NCI-H2081 (cell line): Measurements from ENCODE around the gene PTGDR2.

ENCODE experiments used
- DNase-seq, 2 experiments: peaks; one replicate each; lab custom pipeline; 2025; lab: John Stamatoyannopoulos, UW

PTGDR2 gene

DNA sequence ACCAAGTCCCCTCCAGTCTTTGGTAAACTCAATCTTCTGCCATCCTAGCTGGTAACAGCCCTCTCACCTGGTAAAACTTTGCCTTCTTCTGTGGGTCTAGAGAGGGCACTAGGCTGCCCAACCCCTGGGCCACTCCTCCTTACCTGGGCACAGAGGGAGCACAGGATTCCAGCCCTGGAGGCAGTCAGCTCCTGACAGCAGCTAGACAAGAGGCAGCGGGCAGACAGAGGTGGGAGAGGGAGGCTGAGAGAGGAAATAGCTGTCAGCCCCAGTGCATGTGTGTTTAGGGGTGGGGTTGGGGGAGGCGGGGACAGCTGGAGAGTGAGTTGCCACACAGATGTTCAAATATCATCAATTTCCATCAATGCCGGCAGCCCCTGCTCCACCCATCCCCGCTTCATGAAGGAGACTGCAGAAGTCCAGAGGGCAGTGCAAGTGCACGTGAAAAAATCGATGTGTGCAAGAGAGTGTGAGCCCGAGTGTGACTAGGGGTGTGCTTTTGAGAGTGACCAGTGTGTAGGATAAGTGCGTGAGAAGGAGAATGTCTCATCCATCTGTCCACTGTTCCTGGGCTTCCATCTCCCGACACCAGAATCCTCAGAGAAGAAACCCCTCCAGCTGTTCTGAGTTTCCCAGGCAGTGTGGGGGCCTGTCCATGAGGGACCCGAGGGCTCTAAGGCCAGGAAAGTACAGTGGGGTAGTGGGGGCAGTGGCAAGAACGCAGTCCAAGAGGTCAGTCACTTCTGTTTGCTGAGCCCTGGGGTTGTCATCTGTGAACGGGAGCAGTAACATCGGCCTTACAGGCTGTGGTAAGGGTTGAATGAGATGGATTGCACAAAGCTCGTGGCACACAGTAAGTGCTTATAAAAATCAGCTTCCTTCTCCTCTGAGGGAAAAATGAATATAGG is at the start of gene PTGDR2:
Gene PTGDR2, minus strand, starts transcription at position 225 of the 908 bp plus-strand sequence. CDS start 2,228 bp downstream, outside the sequence.
- peak in 1 of 2 experiments; percentile 18 for DNase-seq

DNA sequence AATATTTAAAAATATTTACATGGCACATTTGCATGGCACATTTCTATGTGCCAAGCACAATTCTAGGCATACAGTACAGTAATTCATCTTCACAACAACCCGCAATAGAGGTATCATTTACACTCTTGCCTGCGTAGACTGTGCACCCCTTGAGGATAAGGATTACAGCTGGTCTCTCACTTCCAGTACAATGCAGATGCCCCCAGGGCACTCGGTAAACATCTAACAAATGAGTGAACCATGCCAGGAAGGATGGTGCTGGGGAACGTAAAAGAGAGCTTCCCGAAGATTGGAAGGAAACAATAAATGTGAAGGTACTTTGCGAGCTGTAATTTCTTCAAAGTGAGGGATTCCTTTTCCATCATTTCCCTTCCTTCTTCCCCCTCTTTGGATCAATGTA is 49.3 kb upstream of the PTGDR2 start:
- DNase-seq, result peak in 1 of 2 experiments; percentile 70

DNA sequence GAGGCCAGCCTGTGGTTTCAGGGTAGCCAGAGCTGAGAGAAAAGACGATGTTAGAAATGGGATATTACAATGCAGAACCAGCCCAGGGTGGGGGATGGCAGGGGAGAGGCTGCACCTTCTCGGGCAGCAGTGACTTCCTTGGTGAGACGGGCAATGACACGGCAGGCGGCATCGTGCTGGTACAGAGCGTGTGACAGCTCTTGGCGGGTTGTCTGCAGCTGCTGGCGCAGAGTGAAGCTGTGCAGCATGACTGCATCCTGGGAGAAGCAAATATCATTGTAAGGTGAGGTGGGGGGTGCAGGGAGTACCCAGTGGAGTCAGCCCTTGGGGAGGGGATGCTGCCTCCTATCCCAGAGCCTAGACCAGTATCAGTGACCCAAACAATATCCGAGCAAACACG is 46.9 kb upstream of the PTGDR2 start:
- no peak for DNase-seq

DNA sequence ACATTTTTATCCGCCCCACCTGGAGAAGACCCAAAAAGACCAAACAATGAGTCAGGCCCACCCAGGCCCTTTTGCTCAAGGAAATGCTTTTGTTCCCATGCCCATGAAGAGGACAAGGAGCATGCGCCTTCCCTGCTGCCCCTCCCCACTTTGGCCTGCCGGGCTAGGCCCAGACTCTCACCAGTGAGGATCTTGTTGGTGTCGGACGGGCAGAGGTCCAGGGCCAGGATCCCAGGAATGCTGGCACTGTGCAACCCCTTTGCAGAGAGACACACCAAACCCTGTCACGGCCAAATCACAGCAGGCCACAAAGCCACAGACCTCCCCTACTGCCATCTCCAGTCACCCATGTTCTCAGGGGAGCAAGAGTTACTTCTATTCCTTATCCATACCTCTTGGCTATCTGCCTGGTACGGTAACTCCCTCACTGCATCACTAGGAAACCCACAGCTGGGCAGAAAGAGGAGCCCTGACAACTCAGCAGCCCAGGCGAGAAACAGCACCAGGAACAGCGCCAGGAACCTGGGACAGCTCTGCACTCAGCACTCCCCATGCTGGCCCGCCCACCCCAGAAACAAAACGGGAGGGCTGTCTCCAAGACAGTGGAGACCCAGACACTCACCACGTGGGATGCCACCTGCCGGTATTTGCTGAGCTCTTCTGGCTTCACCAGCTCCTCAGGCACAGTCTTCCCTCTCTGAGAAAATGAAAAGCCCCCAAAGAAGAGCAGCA is 45.1 kb upstream of the PTGDR2 start:
- no peak for DNase-seq

DNA sequence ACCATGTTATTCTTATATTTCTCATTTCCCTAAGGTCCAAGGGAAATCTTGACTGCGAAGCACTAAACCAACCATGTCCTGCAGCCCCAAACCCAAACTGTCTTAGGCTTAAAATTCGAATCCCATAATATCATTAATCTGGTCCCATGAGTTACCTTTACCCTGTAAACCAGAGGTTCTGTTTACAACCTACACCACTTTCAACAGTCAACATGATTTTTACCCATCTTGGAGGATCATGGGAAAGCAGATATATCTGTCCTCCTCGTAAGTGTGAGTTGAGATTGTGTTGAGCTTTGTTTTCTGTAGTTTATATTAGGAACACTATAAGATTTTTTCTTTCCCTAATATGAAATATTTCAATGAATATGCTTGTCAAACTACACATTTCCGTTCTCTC is 44.2 kb upstream of the PTGDR2 start:
- no peak for DNase-seq

DNA sequence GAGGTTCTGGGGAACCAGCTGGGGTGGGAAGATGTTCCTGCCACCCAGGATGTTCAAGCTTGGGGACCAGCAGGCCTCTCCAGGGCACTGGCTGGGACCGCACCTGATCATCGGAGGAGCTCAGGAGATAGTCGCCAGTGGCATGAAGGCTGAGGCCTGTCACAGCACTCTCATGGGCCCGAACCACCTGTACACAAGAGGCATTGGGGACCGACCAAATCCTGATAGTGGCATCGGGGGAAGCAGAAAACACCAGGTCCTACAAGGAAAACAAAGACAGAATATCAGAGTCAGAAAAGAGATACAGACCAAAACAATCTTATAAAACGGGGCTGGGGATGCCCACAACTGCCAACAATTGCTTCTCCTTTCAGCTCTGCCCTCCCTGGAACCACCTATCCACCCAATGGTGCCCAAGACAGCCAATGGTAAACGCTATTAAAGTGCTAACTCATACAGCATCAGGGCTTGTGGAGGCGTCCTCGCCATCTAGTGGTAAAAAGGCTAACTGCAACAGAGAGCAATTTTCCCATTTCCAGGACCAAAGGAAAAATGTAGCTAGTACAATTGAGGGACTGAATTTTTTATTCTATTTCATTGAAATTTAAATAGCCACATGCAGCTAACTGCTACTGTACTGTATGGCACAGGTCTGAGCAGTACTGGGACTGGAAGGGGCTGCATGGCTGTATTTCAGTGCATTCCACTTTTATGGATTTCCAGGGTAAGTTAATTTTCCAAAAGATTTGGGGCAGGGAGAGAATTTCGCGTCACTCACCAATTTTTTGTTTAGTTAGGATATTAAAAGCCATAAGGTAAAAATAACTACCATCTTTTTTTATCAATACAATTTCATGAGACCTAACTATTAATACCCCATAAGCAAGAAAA is 43.5 kb upstream of the PTGDR2 start:
- DNase-seq, result peak; percentile 51 to 60

DNA sequence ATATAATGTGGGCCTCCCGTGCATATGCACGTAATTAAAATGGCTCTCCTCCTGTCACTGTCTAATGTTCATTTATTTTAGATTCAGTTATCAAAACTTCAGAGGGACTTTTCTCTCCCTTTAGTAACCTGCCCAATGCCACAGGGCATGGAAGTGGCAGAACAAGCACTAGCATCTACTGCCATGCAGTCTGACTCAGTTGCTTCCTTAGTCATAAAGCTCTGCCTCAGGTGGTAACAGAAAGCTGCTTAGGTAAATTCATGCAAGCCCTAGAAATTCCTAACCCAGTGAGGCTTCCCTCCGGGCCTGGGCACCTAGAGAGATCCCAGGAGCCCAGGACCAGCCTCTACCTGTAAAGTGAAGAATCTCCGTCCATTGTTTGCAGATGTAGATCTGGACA is 41.7 kb upstream of the PTGDR2 start:
- DNase-seq, result no peak

DNA sequence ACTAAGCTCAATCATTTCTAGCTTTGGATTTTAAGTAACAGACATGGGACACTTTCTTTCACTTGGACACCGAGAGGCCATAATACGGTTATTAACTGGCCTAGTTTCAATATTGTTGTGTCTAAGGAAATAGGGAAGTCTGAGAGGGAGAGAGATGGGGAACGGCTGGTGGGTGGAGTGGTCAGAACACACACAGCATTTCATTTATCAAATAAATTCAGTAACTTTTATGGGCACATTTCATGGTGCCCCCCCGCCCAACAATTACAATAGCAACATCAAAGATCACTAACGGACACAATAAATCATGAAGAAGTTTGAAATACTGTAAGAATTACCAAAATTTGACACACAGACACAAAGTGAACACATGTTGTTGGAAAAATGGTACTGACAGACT is 39.9 kb upstream of the PTGDR2 start:
- no peak for DNase-seq

DNA sequence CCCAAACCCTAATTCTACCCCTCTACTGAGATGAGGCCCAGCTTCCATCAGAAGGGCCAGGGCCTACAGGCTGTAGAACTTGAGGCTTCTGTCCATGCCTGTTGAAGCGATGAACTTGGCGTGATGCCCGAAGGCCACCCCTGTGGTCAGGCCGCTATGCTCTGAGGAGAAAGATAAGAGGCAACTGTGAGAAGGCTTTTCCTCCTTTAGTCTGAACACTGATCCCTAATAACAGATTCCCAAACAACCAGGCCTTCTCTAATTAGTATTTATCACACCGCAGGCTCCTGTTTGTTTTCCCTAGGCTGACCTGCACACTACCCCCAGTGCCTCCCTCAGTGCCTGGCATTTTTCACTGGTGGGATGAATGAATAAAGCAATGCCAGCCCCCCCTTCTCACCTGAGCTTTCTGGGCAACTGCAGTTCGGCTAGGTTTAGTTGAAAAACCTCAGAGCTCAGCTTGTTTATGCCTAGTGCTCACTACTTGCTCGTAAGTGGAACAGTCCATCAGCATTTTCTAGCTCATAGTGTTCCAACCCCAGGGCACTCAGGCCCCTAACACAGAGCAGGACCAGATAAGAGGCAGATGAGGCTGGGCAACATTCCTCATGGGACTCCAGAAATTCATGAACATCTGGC is 35.5 kb upstream of the PTGDR2 start:
- no peak for DNase-seq

DNA sequence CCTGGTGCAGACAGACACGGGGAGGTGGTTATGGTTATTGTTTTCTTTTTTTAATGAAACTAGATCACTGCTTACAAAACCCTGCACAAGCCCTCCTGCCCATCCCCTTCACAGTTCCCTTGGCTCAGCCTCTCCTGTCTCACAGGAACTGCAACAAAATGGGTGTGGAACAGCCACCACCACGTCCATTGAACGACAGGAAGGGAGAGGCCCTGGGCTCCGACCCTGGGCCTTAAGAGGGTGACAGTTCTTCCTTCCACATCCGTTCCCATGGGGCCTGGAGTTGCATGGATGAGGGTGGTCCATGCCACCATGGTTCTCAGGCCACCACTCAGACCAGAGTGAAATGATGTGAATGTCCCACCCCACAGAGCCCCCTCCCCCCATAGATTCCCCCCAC is 34.9 kb upstream of the PTGDR2 start:
- DNase-seq, result no peak

DNA sequence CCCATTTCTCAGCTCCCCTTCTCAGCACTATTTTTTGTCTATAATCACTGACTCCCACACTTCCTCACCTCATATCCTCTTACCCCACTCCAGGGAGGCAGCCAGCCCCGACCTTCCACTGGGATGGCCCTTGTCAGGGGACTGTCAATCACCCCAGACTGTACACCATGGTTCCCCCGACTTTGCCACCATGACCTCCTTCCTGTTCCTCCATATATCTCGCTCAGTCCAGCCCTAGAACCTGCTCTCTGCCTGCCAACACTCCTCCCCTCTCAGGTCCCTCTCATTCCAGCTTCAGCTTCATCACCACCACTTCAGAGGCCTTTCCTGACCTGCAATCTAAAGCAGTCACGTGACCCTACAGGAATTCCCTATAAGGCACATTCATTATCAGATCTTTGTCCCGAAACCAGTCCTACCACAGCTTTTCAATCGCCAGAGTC is 34.1 kb upstream of the PTGDR2 start:
- no peak for DNase-seq

DNA sequence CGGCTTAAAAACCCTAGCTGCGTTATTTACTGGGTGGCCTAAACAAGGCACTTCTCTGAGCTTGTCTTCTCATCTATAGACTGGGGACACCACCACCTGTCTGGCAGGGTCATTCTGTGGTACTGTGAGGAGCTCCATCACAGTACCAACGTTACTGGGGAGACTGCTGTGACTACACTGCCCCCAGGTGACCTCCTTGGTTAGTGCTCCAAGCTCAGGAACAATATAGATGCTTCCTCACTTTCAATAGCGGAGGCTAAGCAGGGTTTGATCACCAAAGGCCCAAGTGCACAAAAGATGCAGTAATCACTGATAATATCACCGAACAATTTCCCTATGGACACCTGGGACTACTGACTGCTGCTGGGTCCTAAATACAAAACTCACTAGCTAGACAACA is 31.8 kb upstream of the PTGDR2 start:
- peak; percentile 72 to 81 for DNase-seq

DNA sequence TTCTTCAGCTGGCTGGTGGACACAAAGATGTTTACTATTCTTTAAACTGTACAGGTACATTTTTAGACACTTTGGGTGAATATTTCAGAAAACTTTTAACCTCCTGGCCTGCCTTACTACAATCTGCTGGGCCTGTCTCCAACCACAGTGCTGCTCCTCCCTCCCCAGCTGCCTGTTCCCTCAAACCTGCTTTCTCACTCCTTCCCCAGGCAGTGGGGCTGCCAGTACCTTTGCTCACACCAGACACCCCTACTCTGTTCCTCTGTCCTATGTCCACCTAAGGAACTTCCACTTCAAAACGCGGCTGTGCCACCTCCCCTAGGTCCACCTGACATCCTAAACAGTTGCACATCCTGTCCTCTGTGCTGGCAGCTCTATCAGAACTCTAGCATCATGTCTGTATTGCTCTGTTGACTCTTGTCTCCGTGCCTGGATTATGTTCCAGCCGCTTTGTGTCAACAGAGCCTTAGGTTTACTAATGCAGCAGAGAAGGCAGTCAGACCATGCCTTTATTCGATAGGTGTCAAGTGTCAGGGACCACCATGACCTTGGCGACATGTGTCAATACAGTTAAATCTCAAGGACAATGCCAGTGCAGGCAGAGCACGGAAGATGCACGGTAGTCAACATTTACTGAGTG is 25.0 kb upstream of the PTGDR2 start:
- DNase-seq, result peak; percentile 41 to 66

DNA sequence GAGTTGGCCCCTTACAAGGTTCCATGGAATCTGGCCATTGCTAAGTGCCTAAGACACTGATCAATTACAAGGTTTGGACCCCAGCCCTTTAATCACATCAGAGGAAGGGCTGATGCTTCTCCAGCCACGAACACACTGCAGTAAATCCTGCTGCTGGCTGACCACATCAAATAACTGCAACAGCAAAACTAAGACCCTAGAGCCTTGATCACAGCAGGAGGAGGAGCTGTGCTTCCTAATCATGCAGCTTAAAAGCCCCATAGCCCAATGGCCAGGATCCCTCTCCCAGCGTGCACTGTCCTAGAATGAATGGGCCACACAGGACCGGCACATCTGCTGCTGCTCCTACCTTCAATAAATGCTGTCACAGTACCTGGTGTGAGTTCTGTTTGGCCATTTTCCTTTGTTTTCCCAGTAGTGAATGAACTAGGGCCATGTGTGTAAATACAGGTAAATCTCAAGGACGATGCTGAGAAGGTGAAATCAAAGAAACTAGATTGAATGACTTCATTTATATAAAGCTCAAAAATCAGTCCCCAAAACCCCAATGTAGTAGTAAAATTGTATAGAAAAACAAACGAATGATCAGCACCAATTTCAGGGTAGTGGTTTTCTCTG is 24.3 kb upstream of the PTGDR2 start:
- DNase-seq, result no peak

DNA sequence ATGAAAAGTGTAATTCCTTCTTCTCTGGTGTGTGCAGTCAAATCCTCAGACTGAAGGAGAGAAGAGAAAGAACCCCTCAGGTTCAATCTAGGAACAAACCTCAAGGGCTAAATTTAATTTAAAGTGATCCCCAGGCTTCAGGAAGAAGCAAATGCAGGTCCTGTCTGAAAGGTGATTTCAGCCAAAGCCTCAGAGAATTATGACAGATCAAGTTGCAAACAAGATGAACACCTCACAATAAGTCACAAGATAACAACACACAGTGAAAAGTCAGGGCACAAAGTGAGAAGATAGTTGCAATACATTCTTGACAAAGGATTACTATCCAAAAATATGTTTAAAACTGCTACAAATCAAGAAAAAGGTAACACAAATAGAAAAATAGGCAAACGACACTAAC is 23.4 kb upstream of the PTGDR2 start:
- DNase-seq, result no peak

DNA sequence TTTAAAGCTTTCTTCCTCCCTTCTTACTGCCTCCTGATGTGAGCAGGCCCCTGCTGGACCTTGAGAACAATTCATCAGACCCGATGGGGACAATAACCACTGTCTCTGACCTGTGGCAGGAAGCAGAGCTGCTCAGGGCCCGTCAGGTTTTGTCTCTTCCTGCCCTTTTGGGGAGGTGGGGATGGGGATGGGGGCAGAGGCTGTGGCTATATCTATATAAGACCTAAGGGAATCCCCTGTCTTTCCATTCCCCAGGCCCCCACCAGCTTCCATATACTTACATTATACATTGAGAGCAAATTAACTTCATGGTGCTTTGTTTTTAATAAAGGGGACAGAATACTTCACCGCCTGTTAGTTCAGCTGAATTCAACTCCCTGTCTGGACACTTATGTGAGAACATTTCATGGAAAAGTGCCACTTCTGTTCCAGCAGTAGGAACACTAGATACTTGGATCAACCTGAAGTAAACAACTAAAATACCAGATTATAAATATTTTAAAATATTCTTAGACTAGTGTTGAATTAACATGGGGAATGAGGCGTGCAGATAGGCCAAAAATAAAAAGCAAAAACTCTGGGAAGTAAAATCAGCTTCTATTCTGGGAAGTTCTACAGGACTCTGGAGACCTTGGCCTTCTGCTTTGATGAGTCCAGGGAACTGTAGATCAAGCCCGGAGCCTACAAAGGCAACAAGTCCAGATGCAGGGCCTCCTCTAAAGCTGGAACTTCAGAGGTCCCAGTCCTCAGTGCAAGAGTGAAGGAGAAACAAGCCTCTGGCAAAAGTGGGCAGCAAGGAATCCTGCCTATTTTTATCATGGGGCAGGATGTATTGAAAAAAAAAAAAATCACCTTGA is 22.7 kb upstream of the PTGDR2 start:
- no peak for DNase-seq

DNA sequence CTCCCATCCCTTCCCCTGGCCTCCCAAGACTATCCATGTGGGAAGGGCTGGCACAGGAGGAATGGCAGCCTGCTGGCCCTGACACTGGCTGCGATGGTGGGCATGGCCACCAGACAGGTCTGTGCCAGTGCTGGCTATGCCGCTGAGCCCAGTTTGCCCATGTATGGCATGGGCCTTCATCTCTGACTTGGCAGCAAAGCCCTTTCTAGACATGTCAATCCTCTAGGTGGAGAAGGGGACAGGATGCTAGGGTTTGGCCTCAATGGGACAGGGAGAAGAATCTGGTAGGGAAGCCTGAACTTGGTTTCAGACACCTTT is 20.4 kb upstream of the PTGDR2 start:
- DNase-seq, result no peak

DNA sequence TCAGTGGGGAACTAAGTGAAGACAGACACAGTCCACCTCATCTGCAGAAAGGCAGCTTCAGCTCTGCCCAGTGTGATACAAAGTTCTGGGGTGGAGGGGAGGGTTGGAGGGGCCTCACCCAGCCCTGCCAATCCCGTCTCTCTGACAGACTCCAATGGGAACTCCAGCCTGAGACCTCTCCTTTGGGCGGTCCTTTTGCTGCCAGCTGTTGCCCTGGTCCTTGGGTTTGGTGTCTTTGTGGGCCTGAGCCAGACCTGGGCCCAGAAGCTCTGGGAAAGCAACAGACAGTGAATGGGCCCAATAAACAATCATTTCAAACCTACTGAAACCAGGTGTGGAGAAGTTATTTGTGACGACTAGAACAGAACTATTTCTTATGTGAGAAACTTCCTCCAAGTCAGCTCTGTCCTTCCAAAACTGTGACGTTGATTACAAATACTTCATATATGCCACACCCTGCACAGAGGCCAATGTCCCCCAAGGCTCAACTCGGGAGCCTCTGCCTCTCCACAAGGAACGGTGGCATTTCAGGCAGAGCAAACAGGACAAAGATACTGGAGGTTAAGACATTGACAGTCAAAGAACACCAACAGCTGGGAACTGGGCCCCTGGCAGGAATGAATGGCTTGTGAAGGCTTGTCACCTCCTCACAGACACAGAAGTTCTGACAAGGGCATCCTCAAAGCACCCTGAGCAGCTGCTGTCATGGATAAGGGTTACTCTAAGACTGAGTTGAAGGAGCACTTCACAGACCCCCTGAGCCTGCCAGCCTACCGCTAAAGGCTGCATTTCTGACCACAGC is 19.8 kb upstream of the PTGDR2 start:
- no peak for DNase-seq
